SK-N-SH (cell line): Measurements from ENCODE around the gene CDH16. TPM values are rescaled to one million over a fixed set of nuclear protein-coding genes. Genes with fewer than 3 reads are reported as not detected.
A peak's percentile ranks its signal among the peaks of the same experiment; 100 is the strongest.

Source experiments
- CTCF ChIA-PET: fragments of 300-600, 350-600 bp; formaldehyde crosslinking; extraction: SDS; loops from one replicate; lab custom pipeline; 2021; lab: Yijun Ruan, JAX
- POLR2A ChIA-PET: fragments of 350-600 bp; sonication (Branson Sonifier 250); formaldehyde crosslinking; extraction: SDS; loops from one replicate; lab custom pipeline; 2020; ENCODE audit warnings: antibody characterized with exemption, inconsistent platforms; lab: Yijun Ruan, JAX
- DNase-seq: peaks from one replicate; pipeline ENCODE4 v3.0.0; 2012
- H2AFZ ChIP-seq: fragments of 200-600 bp; sonication (generic); 2 replicates; pipeline ENCODE4 v1.8.1; 2016; ENCODE audit warnings: antibody characterized with exemption, mild to moderate bottlenecking, low read depth
- H3F3A ChIP-seq: fragments of 200-600 bp; sonication (generic); replicated peaks from 2 replicates; pipeline ENCODE3; 2016; ENCODE audit warnings: antibody characterized with exemption, mild to moderate bottlenecking; ENCODE audit not compliant: insufficient read depth
- H3K27ac ChIP-seq, 2 experiments: fragments of 200-500 bp in 1 of 2; fragments of 200-600 bp in 1 of 2; sonication (Bioruptor generic) in 1 of 2; sonication (generic), shearing (Covaris generic) in 1 of 2; 2 replicates each; pipeline versions ENCODE4 v1.5.1 to v1.6.1; 2014 to 2016; ENCODE audit warnings: low read depth in 2 of 2, inconsistent platforms in 1 of 2, low read length in 1 of 2, mild to moderate bottlenecking in 1 of 2, mixed read lengths in 1 of 2
- H3K27me3 ChIP-seq: fragments of 200-600 bp; sonication (generic), shearing (Covaris generic); 2 replicates; pipeline ENCODE4 v1.6.1; 2016; ENCODE audit warnings: mixed run types; ENCODE audit not compliant: insufficient read depth
- H3K36me3 ChIP-seq, 2 experiments: fragments of 200-500 bp in 1 of 2; fragments of 200-600 bp in 1 of 2; sonication (Bioruptor generic) in 1 of 2; sonication (generic) in 1 of 2; replicated peaks in 1 of 2; 2 replicates each; pipeline versions ENCODE3 to v1.5.1; 2014 to 2016; ENCODE audit warnings: low read length in 1 of 2, mild to moderate bottlenecking in 1 of 2; ENCODE audit not compliant: insufficient read depth in 2 of 2, control insufficient read depth in 1 of 2
- H3K4me1 ChIP-seq, 2 experiments: fragments of 200-500 bp in 1 of 2; fragments of 200-600 bp in 1 of 2; sonication (Bioruptor generic) in 1 of 2; sonication (generic), shearing (Covaris generic) in 1 of 2; 2 replicates each; pipeline versions ENCODE4 v1.5.1 to v1.6.1; 2014 to 2016; ENCODE audit warnings: low read depth in 1 of 2, low read length in 1 of 2, mixed run types in 1 of 2; ENCODE audit not compliant: insufficient read depth in 2 of 2, control insufficient read depth in 1 of 2
- H3K4me2 ChIP-seq: fragments of 200-600 bp; sonication (generic), shearing (Covaris generic); 2 replicates; pipeline ENCODE4 v1.6.1; 2017; ENCODE audit warnings: mixed run types
- H3K4me3 ChIP-seq, 2 experiments: fragments of 200-500 bp in 1 of 2; fragments of 200-600 bp in 1 of 2; sonication (Bioruptor generic) in 1 of 2; sonication (generic), shearing (Covaris generic) in 1 of 2; 2 replicates each; pipeline versions ENCODE4 v1.5.1 to v1.8.1; 2014 to 2016; ENCODE audit warnings: low read depth in 2 of 2, inconsistent platforms in 1 of 2, low read length in 1 of 2, mild to moderate bottlenecking in 1 of 2, mixed read lengths in 1 of 2, moderate library complexity in 1 of 2
- H3K79me2 ChIP-seq: fragments of 200-600 bp; sonication (generic); 2 replicates; pipeline ENCODE4 v1.8.1; 2017; ENCODE audit warnings: mild to moderate bottlenecking; ENCODE audit not compliant: insufficient read depth
- H3K9ac ChIP-seq: fragments of 200-600 bp; sonication (generic); 2 replicates; pipeline ENCODE4 v1.6.1; 2017; ENCODE audit warnings: mixed run types
- H3K9me2 ChIP-seq: fragments of 200-600 bp; sonication (generic); 2 replicates; pipeline ENCODE4 v1.6.1; 2017; ENCODE audit warnings: mixed run types
- H3K9me3 ChIP-seq: fragments of 200-600 bp; sonication (generic); 2 replicates; pipeline ENCODE4 v1.6.1; 2017; ENCODE audit warnings: mixed run types, mild to moderate bottlenecking, moderate library complexity
- H4K20me1 ChIP-seq: fragments of 200-600 bp; sonication (generic); 2 replicates; pipeline ENCODE4 v1.6.1; 2017; ENCODE audit warnings: mild to moderate bottlenecking, mixed run types; ENCODE audit not compliant: insufficient read depth
- CHD2 ChIP-seq: fragments of 150-350 bp; IDR thresholded peaks from 2 replicates; pipeline ENCODE4 v1.6.1; 2018; ENCODE audit warnings: low read length; ENCODE audit not compliant: partially characterized antibody
- CTCF ChIP-seq: fragments of 200-600 bp; sonication (generic); IDR thresholded peaks from 2 replicates; pipeline ENCODE4 v1.6.1; 2017; ENCODE audit warnings: antibody characterized with exemption, mild to moderate bottlenecking, moderate library complexity
- ELF1 ChIP-seq: IDR thresholded peaks from 2 replicates; pipeline ENCODE4 v1.4.0; 2012
- EP300 ChIP-seq, 2 experiments: IDR thresholded peaks; 2 replicates each; pipeline versions ENCODE4 v1.4.0 to v1.6.1; 2012; ENCODE audit warnings: borderline replicate concordance in 1 of 2, low read depth in 1 of 2, low read length in 1 of 2
- FOSL2 ChIP-seq: IDR thresholded peaks from 2 replicates; pipeline ENCODE4 v1.4.0; 2012; ENCODE audit warnings: low read depth, mild to moderate bottlenecking, moderate library complexity, borderline replicate concordance
- FOXJ3 ChIP-seq: sonication (generic); formaldehyde crosslinking; IDR thresholded peaks from 2 replicates; pipeline ENCODE4 v1.5.1; 2020; ENCODE audit warnings: mild to moderate bottlenecking, missing genetic modification reagents
- GABPA ChIP-seq: IDR thresholded peaks from 2 replicates; pipeline ENCODE4 v1.4.0; 2012; ENCODE audit warnings: low read depth, mild to moderate bottlenecking
- MXI1 ChIP-seq: IDR thresholded peaks from 2 replicates; pipeline ENCODE4 v1.6.1; 2012; ENCODE audit warnings: mild to moderate bottlenecking, low read depth, low read length, improper control_type of control experiment
- NFIC ChIP-seq: IDR thresholded peaks from 2 replicates; pipeline ENCODE4 v1.4.0; 2012; ENCODE audit warnings: borderline replicate concordance
- PBX3 ChIP-seq: IDR thresholded peaks from 2 replicates; pipeline ENCODE4; 2012
- RAD21 ChIP-seq: IDR thresholded peaks from 2 replicates; pipeline ENCODE4 v1.6.1; 2012; ENCODE audit warnings: mild to moderate bottlenecking, low read length
- RFX5 ChIP-seq: IDR thresholded peaks from 2 replicates; pipeline ENCODE4 v1.6.1; 2012; ENCODE audit warnings: mild to moderate bottlenecking, improper control_type of control experiment, low read length
- RXRA ChIP-seq: IDR thresholded peaks from 2 replicates; pipeline ENCODE4 v1.4.0; 2012; ENCODE audit warnings: low read depth, mild to moderate bottlenecking, borderline replicate concordance
- SIN3A ChIP-seq: IDR thresholded peaks from 2 replicates; pipeline ENCODE4 v1.6.1; 2012; ENCODE audit warnings: low read depth, mild to moderate bottlenecking, low read length, moderate library complexity, borderline replicate concordance
- SMC3 ChIP-seq: IDR thresholded peaks from 2 replicates; pipeline ENCODE4 v1.6.1; 2012; ENCODE audit warnings: low read depth, low read length, improper control_type of control experiment
- TAF1 ChIP-seq: IDR thresholded peaks from 2 replicates; pipeline ENCODE4 v1.6.1; 2012; ENCODE audit warnings: low read depth, mild to moderate bottlenecking, low read length, moderate library complexity, borderline replicate concordance
- TCF12 ChIP-seq: IDR thresholded peaks from 2 replicates; pipeline ENCODE4 v1.4.0; 2012
- USF1 ChIP-seq: IDR thresholded peaks from 2 replicates; pipeline ENCODE4 v1.4.0; 2012; ENCODE audit warnings: low read depth, borderline replicate concordance
- WGBS: methylation state at CpG from one replicate; pipeline ENCODE4 v1.1.6; 2017; ENCODE audit warnings: low lambda C conversion rate; 5-methylcytosine and 5-hydroxymethylcytosine counted together
- polyA plus RNA-seq, 3 experiments: library from polyadenylated mRNA; depleted of rRNA; stranded (reverse); fragments of >200 nt; gene quantifications; 2 replicates each; pipeline ENCODE4 v1.2.3, GENCODE V29; 2012
- TF ChIP-seq, protein P1 (sequence below): IDR thresholded peaks from 2 replicates; pipeline ENCODE4 v1.4.0; 2012; ENCODE audit warnings: low read depth

CDH16 gene
- polyA plus RNA-seq, 1 of the 3 experiments (the other 2 are of a cell fraction): not detected

DNA sequence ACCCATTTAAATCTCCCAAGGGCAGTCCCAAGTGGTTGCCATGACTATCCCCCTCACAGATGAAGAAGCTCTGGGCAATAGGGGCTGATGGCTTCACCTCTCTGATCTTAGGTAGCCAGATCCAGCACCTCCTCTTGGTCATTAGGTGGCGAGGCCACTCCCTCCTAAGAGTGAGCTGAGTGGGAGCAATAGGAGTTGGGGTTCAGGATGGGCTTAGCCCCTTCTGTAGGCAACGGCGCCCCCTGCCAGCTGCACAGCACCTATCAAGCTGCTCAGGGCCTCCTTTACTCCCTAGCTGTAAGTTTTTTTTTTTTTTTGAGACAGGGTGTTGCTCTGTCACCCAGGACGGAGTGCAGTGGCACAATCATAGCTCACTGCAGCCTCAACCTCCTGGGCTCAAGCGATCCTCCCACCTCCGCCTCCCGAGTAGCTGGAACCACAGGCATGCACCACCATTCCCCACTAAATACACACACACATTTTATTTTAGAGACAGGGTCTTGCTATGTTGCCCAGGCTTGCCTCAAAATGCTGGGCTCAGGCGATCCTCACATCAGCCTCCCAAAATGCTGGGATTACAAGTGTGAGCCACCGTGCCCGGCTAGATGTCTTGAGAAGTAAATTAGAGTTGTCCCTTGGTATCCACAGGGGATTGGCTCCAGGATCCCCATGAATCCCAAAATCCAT, 10.2 kb upstream of the CDH16 start:
- Histone ChIP-seq H3K4me2 (no peak overlapping the region), H4K20me1 (no peaks in the 10 kb centered on the region), H3K27me3 (no peaks in the 10 kb centered on the region), H3K4me3 (no peak overlapping the region), H3K9me3 (no peaks in the 10 kb centered on the region), H3F3A (peaks cover 18% of the 10 kb centered on the region), H3K36me3 (peaks cover 0 to 3% of the 10 kb centered on the region in 2 experiments), H3K9ac (no peak overlapping the region), H2AFZ (no peak overlapping the region), H3K27ac (peak overlapping the region in 1 of 2 experiments; percentile 71; a peak in 2 of 4 replicates), H3K4me1 (peaks cover 16 to 20% of the 10 kb centered on the region in 2 experiments; a peak in 3 of 4 replicates), H3K79me2 (peaks cover 18% of the 10 kb centered on the region), H3K9me2 (no peaks in the 10 kb centered on the region)
- ChIA-PET POLR2A (interaction anchor here (0.6 to 1.0 kb wide), 3 partner anchors 34 to 326 kb away, joined by 3 to 6 read pairs (median 4); no protein-coding TSS in a partner anchor), CTCF (interaction anchor here (0.7 to 13.6 kb wide), 13 partner anchors 9 to 227 kb away, joined by 3 to 174 read pairs (median 4); partner anchors contain the start of genes CDH16 and PDP2)
- 93% methylated on average over 7 of the region's 10 CpGs for WGBS
- DNase-seq: peak; percentile 59
- TF ChIP-seq USF1: no peak
- TF ChIP-seq CTCF: peak; percentile 70
- TF ChIP-seq SMC3: peak; percentile 66
- TF ChIP-seq NFIC: no peak
- TF ChIP-seq CHD2: no peak
- TF ChIP-seq PBX3: no peak
- TF ChIP-seq GABPA: no peak
- TF ChIP-seq RAD21: peak; percentile 55

DNA sequence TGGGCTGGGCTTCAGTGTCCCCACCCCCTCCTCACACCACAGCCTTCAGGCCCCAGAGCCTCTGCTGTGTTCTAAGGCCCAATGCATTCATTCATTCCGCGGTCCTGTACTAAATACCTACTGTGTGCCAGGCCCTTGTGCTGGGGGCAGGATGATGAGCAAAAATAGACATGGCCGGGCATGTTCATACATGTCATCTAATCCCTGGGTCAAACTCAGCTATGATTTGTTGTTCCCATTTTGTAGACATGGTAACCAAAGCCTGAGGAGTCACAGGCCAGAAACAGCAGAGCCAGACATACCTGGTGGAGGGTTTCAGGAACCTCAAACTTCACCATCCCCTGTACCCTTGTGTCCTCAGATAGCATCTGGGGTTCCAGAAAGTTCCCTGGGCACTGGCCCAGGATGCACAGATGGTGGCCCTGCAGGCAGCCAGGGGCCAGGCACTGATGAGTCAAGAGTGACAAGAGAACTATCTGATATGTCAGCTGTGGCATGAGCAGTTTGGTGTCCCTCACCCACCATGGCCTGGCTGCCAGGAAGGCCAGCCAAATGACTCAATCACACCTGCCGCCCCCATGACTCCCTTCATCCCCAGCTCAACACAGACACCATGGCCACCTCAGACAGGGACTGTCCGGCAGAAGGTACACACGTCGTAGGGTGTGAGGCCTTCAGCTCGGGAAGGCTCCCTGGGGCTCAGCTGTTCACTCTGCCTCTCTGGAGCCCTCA, 9.4 kb upstream of the CDH16 start:
- Histone ChIP-seq H3K36me3 (peaks cover 0 to 3% of the 10 kb centered on the region in 2 experiments), H2AFZ (no peak overlapping the region), H3F3A (peaks cover 18% of the 10 kb centered on the region), H3K79me2 (peaks cover 11% of the 10 kb centered on the region), H3K27me3 (no peaks in the 10 kb centered on the region), H3K27ac (peak overlapping the region; percentile 13 to 71; a peak in 3 of 4 replicates), H3K9me3 (no peaks in the 10 kb centered on the region), H3K4me3 (no peak overlapping the region), H4K20me1 (no peaks in the 10 kb centered on the region), H3K4me1 (peaks cover 11 to 17% of the 10 kb centered on the region in 2 experiments; a peak in 3 of 4 replicates), H3K9me2 (no peaks in the 10 kb centered on the region), H3K9ac (peak overlapping the region; percentile 22; the same call in 1 of the 2 replicates), H3K4me2 (no peak overlapping the region)
- 91% methylated on average over 6 of the region's 8 CpGs for WGBS
- ChIA-PET POLR2A (interaction anchor here (0.6 to 1.0 kb wide), 3 partner anchors 33 to 325 kb away, joined by 3 to 6 read pairs (median 4); no protein-coding TSS in a partner anchor), CTCF (interaction anchor here (0.7 to 13.6 kb wide), 13 partner anchors 8 to 227 kb away, joined by 3 to 174 read pairs (median 4); partner anchors contain the start of genes CDH16 and PDP2)
- no peak for DNase-seq
- TF ChIP-seq TCF12: peak; percentile 83
- peak; percentile 76 for TF ChIP-seq NFIC
- no peak for TF ChIP-seq SMC3
- TF ChIP-seq TAF1: no peak
- no peak for TF ChIP-seq ELF1
- TF ChIP-seq RAD21: no peak
- TF ChIP-seq PBX3: peak; percentile 68
- TF ChIP-seq GABPA: no peak
- peak in 1 of 2 experiments; percentile 39; a peak in 1 of 4 replicates for TF ChIP-seq EP300 (IDR thresholded peaks at IDR 0.05; ENCODE audit: borderline replicate concordance in 1 of 2, low read depth in 1 of 2, low read length in 1 of 2)
- TF ChIP-seq RFX5: no peak
- peak; percentile 39; the same call in 1 of the 2 replicates for TF ChIP-seq RXRA
- TF ChIP-seq MXI1: no peak
- no peak for TF ChIP-seq SIN3A
- TF ChIP-seq, protein P1, sequence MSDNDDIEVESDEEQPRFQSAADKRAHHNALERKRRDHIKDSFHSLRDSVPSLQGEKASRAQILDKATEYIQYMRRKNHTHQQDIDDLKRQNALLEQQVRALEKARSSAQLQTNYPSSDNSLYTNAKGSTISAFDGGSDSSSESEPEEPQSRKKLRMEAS: 0 out of 2 replicates have a peak, but pooled peaks have one; percentile 25
- no peak; the same call in 1 of the 2 replicates for TF ChIP-seq FOSL2
- no peak for TF ChIP-seq CHD2
- TF ChIP-seq FOXJ3 (CRISPR knock-in tag): no peak
